GM18519 (cell line): ENCODE results near the gene VEGFB.
"Not testable (repeated sequence)": the region's sequence is repeated elsewhere in the genome, so short reads cannot be mapped to it uniquely, and the experiment has no call there.

Experiments used
- ATAC-seq: cut with Tn5 transposase; IDR thresholded peaks from one replicate; pipeline ENCODE4 v1.9.1; 2021; ENCODE audit warnings: mild to moderate bottlenecking, moderate library complexity; ENCODE audit not compliant: unreplicated experiment, low FRiP score

VEGFB gene

DNA sequence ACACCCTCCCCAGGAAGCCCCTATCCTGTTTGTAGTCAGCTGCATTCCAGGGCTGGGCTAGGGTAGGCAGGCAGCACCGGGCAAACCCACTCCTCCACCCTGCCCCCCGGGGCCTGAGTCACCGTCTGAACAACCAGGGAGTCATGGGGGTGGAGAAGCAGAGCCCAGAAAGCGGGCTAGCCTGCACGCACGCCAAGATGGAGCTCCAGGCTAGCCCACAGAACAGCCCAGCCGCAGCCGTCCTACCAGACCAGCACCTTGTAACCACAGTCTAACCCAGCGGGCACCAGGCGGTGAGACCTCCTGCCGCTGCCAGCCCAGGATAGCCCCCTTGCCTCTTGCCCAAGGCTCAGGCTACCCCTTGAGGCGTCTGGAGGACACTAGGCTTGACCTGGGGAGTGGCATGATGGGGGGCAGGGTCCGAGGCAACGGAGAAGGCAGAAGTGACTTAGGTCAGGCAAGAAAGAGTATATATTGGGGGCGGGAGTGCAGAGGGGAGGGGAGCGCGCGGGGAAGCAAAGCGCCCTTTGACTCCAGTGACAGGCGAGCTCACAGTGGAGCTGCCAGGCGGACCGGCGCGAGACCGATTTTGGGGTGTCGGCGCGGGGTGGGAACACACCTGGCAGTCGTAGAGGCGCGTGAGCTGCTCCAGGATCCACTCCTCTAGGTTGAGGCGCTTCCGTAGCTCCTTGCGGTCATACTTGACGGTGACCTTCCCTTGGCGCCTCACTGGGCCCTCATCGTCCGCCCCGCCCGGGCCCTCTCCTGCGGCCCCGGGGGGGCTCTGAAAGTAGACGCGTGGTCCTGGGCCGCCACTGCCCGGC lies 11.6 kb downstream of the VEGFB start:
- ATAC-seq, result no peak

DNA sequence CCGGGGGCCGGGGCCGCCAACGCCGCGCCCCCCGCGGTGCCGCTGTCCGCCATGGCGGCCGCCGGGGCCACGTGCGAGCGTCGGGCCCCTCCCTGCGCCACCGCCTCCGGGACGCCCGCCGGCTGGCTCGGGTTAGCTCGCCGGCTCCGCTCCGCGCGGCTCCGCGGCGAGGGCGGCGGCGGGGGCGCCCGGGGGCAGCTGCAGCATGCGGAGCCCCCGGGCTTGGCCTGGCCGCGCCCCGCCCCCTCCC lies 12.2 kb downstream of the VEGFB start:
- not testable (repeated sequence) for ATAC-seq

DNA sequence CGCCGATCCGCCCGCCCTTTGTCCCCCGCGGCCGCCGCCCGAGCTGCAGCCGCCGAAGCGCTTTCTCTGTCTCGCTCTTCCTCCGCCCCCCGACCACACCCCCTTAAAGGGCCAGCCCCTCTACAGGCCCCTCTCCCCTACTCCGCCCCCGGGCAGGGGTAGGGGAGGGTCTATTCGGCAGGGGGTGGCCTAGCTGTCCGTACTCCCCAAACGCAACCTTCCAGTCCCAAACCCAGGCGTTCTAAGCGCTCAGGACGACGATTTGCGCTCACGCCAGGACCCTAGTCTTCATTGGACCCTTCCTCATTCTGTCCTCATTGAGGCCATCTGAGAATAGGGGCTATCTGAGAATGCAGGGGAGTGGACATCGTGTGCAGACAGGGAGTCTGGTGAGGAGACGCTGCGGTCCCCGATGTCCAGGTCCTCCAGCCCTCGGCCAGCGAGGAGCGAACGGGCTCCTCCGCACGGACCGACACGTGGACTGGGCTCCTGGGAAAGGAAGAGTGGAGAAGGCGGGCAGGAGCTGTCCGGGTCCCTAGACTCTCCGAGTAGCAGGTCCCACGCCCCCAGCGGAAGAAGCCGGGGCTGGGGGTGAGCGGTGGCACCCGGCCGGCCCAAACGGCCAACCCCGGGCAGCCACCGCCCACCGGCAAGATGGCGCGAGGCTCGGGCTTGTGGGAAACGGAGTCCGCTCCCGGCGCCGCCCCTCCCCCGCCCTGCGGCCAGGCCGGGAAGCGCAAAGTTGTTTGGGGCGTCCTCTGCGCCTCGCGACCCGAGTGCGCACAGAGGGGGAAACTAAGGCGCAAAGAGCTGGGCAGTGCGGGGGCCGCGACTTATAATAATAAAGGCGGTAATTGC lies 12.7 kb downstream of the VEGFB start, which contains the start of gene PPP1R14B:
Gene PPP1R14B, minus strand, starts transcription at position 73 of the 858 bp plus-strand sequence. CDS start 270 bp downstream, outside the sequence.
- no peak for ATAC-seq

DNA sequence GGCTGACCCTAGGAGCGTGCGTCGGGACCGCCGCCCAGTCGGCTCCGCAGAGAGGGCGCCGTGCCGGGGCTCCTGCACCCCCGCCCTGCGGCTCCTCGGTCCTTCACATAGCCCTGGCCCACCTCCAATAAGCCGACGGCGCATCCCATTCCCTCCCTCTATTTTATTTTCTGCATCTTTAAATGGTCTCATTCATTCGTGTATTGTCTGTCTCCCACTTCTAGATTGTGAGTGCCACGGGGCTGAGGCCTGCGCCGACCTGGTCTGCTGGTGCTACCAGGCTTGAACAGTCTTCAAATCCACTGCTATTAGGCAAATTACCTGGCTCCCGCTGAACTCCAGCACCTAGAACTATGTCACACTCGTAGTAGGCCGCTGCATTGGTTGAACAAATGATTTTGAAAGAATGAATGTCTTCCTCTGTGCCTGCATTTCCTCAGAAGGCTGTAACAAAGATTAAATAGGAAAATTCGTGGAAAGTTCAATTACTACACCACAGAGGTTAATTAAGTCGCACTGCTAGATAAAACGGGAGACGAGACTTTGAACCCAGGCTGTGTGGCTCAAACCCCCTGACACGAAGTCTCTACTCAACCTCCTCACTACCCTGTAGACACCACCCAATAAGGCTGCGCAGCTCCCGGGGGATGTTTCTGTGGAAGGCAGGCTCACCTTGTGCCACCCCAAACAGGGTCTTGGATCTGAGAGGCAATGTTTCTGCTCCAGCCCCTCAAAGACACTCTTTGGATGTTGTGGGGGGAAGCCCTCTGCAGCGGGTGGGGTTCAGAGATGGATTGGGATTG lies 13.5 kb downstream of the VEGFB start:
- no peak for ATAC-seq

DNA sequence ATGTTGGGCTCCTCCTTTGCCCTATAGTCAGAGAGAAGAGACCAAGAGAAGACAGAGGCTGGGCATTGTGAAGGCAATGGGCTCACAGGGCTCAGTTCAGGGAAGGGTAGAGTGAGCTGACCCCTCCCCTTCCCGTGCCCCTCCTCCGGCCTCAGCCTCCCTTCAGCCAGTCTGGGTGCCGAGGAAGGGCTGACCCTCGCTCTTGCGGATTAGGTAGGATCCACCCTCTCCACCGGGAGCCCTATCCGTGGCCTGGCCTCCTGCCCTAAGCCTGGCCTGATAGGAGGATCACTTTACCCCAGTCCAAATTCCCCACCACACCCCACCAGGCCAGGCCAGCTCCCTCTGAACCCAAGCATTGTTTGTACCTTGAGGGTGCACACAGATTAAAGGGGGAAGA lies 14.2 kb downstream of the VEGFB start:
- ATAC-seq, result no peak

DNA sequence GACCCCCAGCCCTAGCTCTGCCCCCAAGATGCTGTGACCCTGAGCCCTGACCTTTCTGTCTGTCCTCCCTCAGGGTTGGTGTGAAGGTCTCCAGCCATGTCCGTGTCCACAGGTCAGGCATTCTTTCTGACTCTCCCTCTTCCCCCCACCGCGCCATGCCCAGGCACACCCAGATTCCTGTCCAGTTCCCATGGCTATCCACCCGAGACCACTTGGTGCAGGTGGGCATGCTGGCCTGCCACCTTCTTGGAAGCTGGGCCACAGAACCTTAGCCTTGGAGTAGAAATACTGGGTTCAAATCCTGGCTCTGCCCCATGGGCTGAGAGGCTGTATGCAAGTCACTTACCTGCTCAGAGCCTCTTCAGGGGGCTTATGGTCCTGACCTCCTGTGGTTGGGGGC lies 14.7 kb downstream of the VEGFB start:
- ATAC-seq, result no peak

DNA sequence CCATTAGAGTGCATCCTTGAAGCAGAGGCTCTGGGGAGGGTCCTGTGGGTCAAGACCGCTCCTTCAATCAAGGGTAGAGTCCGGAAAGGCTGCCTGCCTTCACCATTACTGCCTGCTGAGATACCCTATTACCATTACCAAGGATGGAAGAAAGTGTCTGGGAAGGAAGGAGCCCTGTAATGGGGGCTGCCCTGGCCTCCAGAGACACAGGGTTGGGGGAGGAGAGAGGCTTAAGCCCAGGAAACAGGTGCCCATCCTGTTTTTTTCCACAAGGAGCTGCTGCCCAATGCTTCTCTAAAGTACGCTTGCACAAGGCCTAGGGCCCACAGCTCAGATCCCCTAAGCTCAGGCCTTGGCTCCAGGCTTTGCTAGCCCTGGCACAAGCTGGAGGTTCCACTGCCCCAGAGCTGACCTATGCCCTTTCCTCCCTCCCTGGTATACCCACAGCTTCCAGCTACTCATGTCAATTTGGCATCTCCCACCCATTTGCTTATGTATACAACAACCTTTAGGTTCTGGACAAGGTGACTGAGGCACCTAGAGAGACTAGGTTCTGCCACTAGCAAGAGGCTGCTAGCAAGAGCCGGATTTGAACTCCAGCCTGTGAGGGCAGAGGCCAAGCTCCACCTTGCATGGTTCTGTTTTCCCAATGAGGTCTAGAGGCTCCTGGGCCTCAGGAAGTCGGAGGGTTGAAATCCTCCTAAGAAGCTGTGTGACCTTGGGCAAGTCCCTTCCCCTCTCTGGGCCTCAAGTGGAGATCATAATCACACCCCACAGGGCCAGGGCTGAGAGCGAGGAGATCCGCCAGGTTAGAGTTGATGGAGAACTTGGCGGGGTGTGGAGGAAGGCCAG lies 15.4 kb downstream of the VEGFB start:
- ATAC-seq, result no peak

DNA sequence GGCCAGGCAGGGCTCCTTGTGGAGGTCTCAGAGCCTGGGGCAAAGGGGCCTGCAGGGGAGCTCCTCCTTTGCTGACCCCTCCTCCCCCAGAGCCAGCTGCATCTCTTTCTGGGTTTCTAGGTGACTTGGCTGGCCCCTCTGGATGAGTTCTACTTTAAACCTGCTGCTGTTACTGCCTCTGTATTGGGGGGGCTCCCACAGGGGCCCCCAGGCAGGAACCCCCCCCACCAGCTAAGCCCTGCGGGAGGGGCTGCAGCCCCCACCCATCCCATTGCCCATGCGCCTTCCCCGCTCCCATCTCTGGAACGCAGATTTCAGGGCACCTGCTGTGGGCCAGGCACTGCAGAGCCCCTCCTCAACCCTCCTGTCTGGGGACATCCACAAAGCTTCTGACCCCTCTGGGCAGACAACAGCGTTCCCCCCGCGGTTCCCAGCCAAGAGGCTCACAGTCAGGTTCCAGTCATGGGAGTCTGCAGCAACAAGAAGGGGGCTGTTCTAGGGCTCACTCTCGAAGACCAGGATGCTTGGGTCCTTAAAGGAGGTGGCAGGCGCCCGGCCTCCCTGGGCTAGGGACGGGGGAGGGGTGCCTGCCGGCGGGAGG lies 16.1 kb downstream of the VEGFB start:
- no peak for ATAC-seq

DNA sequence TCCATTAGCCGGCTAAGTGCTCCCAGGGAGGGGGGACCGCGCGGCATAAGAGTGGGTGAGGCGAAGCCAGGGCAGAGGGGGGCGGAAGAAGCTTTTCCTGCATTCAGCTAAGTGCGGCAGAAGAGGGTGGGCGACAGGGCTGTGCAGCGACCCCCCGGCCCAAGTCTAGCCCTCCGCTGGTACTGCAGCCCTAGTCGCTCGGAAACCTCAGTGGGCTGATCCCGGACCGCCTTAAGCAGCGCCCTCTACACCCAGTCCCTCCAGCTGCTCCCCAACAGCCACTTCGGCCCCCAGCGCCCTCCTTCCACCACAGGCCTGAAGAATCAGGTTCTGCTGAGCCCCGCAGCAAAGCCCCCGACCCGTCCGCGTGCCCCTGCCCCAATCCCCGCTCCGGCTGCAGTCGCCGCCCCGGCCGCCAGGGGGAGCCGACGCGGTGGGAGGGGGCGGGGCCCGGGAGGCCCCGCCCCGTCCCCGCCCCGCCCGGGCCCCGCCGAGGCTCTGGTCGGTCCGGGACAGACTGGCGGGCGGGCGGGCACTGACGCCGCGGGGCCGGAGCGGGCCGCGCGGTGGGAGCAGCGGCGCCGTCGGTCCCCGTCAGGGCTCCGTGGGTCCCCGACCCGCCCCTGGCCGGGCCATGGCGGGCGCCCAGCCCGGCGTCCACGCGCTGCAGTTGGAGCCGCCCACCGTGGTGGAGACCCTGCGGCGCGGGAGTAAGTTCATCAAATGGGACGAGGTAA lies 16.8 kb downstream of the VEGFB start, which contains the start of gene PLCB3:
Gene PLCB3, plus strand, starts transcription at position 515 of the 737 bp plus-strand sequence. Its CDS starts 120 bp downstream, at position 635.
- no peak for ATAC-seq

DNA sequence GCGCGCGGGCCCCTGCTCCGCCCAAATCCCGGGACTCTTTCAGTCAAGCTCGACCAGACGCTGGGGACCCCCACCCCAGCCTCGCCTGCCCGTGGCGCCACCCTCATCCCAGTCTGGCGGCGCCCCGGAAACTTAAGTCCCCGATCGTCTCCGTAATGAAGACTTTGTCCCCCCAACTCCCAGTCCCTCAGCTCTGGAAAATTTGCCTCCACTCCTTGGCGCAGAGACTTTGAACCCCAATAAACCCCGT lies 17.3 kb downstream of the VEGFB start:
- ATAC-seq, result no peak

DNA sequence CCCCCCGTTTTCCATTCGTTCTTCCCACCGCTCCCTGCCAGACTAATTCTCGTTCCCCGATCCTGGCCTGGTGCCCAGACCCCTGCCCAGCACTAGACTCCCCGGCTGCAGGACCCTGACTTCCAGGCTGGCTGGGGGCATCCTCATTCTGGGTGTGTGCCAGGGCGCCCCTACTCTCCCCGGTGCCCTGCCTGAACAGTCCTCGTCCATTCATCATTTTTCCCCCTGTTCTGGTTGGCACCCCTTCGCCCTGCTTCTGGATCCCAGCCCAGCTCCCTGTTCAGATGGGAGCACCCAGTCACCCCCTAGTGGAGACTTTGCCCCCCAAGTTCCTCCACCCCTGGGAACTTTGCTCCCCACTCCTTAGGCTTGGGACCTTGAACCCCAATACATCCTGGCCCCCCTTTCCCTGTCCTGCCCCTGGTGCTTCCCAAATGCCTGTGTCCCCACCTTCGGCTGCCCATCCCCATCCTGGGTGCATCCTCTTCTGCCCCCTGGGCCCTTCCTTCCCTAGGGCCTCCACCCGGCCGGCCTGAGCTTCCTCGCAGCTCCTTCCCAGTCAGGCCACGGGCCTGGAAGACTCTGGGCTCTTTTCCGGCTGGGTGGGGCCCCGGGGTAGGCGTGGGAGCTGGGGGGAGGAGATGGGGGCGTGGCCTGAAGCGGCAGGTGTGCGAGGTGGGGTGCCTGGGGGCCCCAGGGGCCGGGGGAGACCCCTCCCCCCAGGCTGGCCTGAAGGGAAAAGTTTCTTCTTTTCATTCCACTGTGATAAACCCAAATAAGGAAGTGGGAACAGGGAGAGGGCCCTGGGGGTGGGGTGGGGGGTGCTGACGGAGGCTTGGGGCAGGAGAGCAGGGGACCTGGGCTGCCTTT lies 17.9 kb downstream of the VEGFB start:
- no peak for ATAC-seq

DNA sequence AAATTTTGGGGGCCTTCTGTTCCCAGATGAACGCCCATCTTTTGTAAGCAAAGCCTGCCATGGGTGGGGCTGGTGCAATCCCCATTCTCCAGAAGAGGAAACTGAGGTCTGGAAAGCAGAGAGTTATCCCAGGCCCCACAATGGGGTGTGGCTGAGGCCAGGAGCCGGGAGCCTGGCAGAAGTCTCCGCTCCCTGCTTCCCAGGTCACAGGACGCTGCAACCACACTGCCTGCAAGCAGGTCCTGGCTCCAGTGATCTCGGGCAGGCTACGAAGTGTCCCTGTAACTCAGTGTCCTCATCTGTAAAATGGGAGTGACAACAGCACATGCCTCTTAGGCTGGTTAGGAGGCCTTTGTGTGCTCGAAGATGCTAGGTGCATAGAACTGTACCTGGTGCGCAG lies 18.7 kb downstream of the VEGFB start:
- no peak for ATAC-seq

DNA sequence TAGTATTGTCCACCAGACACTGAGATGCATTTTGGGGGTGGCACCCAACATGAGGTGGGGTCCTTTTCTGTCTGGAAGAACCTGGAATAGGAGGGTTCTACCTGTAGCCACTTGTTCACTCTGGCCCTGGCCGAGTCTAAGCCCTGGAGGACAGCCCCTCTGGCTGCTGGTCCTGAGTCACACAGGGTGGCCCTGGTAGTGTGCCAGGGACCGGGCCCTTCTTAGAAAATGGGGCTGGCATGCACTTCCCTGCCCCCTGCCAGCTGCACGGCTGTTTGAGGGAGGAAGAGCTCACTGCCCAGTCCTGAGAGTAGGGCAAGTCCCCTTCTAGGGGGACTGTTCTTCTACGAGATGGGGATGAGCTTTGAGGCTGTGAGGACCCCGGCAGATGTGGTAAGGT lies 19.1 kb downstream of the VEGFB start:
- ATAC-seq, result no peak

DNA sequence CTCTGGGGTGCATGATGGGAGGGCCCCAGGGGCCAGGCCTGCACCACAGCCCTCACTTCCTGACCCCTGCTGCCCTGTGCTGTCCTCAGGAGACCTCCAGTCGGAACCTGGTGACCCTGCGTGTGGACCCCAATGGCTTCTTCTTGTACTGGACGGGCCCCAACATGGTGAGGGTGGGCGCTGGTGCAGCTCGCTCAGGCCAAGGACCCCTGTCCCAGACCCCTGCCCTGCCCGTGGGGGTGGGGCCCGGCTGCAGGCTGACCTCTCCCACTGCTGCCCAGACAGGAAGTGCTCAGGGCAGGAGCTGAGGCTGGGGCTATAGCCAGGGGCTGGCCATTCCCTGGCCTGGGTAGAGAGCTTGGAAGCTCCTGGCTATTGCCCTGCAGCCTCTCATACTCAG lies 19.9 kb downstream of the VEGFB start:
- no peak for ATAC-seq

DNA sequence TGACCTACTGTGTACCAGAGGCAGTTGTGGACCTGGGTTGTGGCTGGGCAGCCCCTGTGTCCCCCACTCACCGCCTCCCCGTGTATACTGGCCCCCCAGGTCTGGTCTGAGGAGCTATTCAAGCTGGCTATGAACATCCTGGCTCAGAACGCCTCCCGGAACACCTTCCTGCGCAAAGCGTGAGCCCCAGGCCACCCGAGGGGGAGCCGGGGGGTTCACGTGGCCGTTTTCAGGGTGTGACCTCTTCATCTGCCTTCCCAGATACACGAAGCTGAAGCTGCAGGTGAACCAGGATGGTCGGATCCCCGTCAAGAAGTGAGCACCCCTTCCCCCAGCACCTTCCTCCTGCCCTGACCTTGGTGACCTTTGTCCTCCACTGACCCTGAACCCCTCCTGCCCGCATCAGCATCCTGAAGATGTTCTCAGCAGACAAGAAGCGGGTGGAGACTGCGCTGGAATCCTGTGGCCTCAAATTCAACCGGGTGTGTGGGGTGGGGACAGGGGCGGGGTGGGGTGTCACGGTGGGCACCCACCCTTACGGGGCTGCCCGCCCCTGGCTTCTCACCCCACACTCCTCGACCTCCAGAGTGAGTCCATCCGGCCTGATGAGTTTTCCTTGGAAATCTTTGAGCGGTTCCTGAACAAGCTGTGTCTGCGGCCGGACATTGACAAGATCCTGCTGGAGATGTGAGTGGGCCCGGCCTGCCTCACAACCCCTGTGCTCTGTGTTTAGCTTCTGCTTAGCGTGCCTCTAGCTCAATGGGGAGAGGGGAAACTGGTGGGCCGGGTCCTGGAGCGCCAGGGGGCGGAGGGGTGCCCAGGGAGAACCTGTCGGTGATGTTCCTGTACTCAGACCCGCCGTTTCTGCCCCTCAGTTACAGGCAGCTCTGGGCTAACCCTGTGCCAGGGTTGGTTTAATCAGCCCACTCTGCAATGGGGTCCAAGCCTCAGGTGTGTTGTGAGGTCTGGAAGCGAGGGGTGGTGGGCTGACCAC lies 21.0 kb downstream of the VEGFB start:
- ATAC-seq, result no peak

DNA sequence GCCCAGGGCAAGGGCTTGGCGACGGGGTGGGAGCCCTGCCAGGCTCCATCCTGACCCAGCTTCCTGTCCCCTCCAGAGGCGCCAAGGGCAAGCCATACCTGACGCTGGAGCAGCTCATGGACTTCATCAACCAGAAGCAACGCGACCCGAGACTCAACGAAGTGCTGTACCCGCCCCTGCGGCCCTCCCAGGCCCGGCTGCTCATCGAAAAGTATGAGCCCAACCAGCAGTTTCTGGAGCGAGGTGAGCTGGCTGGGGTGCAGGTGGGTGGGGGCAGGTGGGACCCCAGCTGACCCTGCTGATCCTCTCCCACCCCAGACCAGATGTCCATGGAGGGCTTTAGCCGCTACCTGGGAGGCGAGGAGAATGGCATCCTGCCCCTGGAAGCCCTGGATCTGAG lies 21.9 kb downstream of the VEGFB start:
- ATAC-seq, result no peak

DNA sequence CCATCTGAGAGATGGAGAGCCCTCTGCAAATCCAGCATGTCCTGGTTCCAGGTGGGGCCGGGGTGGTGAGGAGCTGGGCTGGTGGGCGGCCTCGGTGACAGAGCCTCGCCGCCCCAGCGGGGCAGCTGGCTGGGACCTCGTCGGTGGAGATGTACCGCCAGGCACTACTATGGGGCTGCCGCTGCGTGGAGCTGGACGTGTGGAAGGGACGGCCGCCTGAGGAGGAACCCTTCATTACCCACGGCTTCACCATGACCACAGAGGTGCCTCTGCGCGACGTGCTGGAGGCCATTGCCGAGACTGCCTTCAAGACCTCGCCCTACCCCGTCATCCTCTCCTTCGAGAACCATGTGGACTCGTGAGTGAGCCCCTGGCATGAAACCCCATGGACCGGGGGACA lies 24.0 kb downstream of the VEGFB start:
- no peak for ATAC-seq
